Smooth muscle cell (in vitro differentiated cells): ENCODE measurements around the gene SELENOV. TPM values are rescaled to one million over a fixed set of nuclear protein-coding genes. Genes with fewer than 3 reads are reported as not detected.

Experiments used
- DNase-seq: peaks from one replicate; lab custom pipeline; 2025; ENCODE audit not compliant: unreplicated experiment; lab: John Stamatoyannopoulos, UW
- H2AFZ ChIP-seq: fragments of 200-600 bp; sonication (generic); 2 replicates; pipeline ENCODE4 v1.6.0; 2016; ENCODE audit warnings: antibody characterized with exemption, low read depth, mild to moderate bottlenecking
- H3F3A ChIP-seq: fragments of 200-600 bp; sonication (generic); 2 replicates; pipeline ENCODE4 v1.6.0; 2017; ENCODE audit warnings: antibody characterized with exemption, low read depth
- H3K27ac ChIP-seq: fragments of 200-600 bp; sonication (generic); 2 replicates; pipeline ENCODE4 v1.5.1; 2016; ENCODE audit warnings: low read depth, mild to moderate bottlenecking
- H3K27me3 ChIP-seq: fragments of 200-600 bp; sonication (generic); 2 replicates; pipeline ENCODE4 v1.6.1; 2016; ENCODE audit warnings: low read depth, mild to moderate bottlenecking
- H3K36me3 ChIP-seq: fragments of 200-600 bp; sonication (generic); 2 replicates; pipeline ENCODE4 v1.5.1; 2016; ENCODE audit warnings: low read depth
- H3K4me1 ChIP-seq: fragments of 200-600 bp; sonication (generic); 2 replicates; pipeline ENCODE4 v1.5.1; 2016; ENCODE audit warnings: low read depth
- H3K4me2 ChIP-seq: fragments of 200-600 bp; sonication (generic); 2 replicates; pipeline ENCODE4 v1.6.0; 2016; ENCODE audit warnings: mild to moderate bottlenecking
- H3K4me3 ChIP-seq: fragments of 200-600 bp; sonication (generic); 2 replicates; pipeline ENCODE4 v1.5.1; 2016; ENCODE audit warnings: mild to moderate bottlenecking
- H3K79me2 ChIP-seq: fragments of 200-600 bp; sonication (generic); 2 replicates; pipeline ENCODE4 v1.6.0; 2016; ENCODE audit warnings: low read depth, mild to moderate bottlenecking
- H3K9ac ChIP-seq: fragments of 200-600 bp; sonication (generic); 2 replicates; pipeline ENCODE4 v1.6.0; 2016; ENCODE audit warnings: low read depth
- H3K9me3 ChIP-seq: fragments of 200-600 bp; sonication (generic); replicated peaks from 2 replicates; pipeline ENCODE4 v1.5.1; 2016; ENCODE audit warnings: low read depth
- H4K20me1 ChIP-seq: fragments of 200-600 bp; sonication (generic); 2 replicates; pipeline ENCODE4 v1.6.0; 2016; ENCODE audit warnings: low read depth
- WGBS: methylation state at CpG from one replicate; pipeline ENCODE4 v1.1.7; 2016; ENCODE audit warnings: low lambda C conversion rate; 5-methylcytosine and 5-hydroxymethylcytosine counted together
- polyA plus RNA-seq: library from polyadenylated mRNA; unstranded; fragments of >200 nt; fragmentation: Nextera tagmentation; extraction: Ambion mirVana; gene quantifications from 2 replicates; pipeline ENCODE4 v1.2.1, GENCODE V29; 2016
- total RNA-seq: library from RNA; depleted of rRNA; stranded (reverse); fragments of >200 nt; gene quantifications from 2 replicates; pipeline ENCODE4 v1.2.3, GENCODE V29; 2014
- TF ChIP-seq, protein P1 (sequence below): fragments of 200-600 bp; sonication (generic); IDR thresholded peaks from 2 replicates; pipeline ENCODE4 v1.5.1; 2017; ENCODE audit warnings: borderline replicate concordance, mild to moderate bottlenecking, antibody characterized with exemption; ENCODE audit not compliant: insufficient read depth, poor library complexity, severe bottlenecking

Gene SELENOV
- total and polyA plus RNA-seq, 2 experiments from 2014 or later, result not detected

DNA sequence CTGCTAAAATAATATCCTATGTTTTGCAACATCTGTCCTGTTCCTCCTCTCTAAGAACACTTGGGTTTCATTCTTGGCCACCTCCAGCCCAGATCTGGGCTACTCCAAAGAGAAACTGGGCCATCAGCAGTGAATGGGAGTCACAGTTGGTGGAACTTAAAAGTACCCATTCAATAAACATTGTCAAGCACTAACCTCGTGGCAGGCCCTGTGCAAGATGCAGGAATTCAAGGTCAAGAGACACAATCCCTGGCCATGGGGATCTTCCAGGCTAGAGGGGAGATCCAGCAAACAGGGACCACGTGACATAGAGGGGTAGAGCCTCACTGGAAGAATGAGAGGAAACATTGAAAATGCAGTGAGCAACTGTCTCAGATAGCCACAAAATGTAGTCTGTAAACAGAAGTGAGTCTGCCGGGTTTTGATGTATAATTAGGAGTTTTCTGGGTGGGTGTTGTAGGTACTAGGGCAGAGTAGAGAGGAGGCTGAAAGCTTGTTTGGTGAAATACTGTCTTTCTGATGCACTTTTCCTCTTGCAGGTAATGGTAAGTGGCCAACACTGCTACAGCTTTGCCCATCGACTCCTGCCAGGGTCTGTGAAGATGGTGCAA, 39.9 kb downstream of the SELENOV start:
- no peak overlapping the region for H3K4me3 ChIP-seq
- TF ChIP-seq, protein P1, sequence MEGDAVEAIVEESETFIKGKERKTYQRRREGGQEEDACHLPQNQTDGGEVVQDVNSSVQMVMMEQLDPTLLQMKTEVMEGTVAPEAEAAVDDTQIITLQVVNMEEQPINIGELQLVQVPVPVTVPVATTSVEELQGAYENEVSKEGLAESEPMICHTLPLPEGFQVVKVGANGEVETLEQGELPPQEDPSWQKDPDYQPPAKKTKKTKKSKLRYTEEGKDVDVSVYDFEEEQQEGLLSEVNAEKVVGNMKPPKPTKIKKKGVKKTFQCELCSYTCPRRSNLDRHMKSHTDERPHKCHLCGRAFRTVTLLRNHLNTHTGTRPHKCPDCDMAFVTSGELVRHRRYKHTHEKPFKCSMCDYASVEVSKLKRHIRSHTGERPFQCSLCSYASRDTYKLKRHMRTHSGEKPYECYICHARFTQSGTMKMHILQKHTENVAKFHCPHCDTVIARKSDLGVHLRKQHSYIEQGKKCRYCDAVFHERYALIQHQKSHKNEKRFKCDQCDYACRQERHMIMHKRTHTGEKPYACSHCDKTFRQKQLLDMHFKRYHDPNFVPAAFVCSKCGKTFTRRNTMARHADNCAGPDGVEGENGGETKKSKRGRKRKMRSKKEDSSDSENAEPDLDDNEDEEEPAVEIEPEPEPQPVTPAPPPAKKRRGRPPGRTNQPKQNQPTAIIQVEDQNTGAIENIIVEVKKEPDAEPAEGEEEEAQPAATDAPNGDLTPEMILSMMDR, result no peak
- H3K27ac ChIP-seq, result no peak overlapping the region
- H4K20me1 ChIP-seq, result no peaks in the 10 kb centered on the region
- no peaks in the 10 kb centered on the region for H3K27me3 ChIP-seq
- DNase-seq, result no peak
- no peak overlapping the region for H3K4me2 ChIP-seq
- H3K79me2 ChIP-seq, result no peaks in the 10 kb centered on the region
- H3K9me3 ChIP-seq, result no peaks in the 10 kb centered on the region
- 77% methylated on average over 4 of the region's 4 CpGs for WGBS
- no peak overlapping the region for H2AFZ ChIP-seq
- H3F3A ChIP-seq, result no peaks in the 10 kb centered on the region
- no peak overlapping the region for H3K9ac ChIP-seq
- H3K4me1 ChIP-seq, result no peaks in the 10 kb centered on the region
- H3K36me3 ChIP-seq, result no peaks in the 10 kb centered on the region

DNA sequence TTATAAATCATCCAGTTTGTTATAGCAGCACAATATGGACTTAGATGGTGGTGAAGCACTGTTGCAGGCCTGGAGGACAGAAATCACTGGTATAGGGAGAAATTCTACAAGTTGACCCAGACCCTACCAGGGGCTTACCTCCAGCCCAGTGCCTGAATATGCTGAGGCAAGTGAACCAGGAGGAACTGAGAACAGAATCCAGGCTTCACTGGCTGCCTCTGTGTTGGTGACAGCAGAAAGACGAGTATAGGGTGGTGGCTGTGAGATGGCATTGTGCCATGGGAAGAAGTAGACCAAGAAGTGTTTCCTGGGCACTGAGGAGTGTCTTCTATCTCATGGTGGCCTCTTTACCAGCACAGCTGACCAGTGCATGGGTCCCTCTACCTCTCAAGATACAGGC, 40.9 kb downstream of the SELENOV start:
- TF ChIP-seq, protein P1, result no peak
- 43% methylated on average over 1 of the region's 1 CpG for WGBS

DNA sequence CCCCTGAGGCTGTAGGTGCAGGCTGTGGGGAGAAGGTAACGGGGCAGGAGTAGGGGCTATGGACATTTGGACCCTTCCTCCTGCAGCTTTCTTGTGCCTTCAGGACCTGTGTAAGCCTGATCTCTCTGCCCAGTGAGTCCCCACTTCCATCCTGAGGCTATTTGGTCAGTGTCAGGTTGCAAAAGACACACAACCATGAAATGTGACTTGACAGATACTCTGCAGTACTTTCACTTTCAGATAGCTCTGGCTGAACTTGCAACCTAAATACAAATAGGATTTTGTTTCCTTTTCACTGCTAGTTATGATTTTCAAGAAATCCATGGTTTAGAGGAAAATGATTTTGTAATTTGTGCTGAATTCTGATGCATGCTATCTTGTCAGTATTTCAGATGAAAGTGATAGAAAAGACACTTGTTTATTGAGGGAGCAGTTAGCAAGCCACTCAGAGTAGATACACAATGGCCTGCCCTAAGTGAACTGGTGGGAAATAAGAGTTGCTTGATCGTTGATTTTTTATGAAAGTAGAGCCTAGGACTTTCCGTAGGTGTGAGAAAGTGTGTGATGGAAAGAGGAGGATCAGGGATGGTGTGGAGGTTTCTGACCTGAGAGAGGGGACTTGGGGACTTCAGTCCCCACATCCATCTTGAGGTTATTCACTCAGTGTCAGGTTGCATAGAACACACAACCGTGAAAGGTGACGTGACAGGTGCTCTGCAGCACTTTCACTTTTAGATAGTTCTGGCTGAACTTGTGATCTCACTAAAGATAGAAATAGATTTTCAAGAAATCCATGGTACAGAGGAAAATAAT, 43.1 kb downstream of the SELENOV start:
- no peaks in the 10 kb centered on the region for H3K79me2 ChIP-seq
- no peak overlapping the region for H3K4me3 ChIP-seq
- H3K9ac ChIP-seq, result no peak overlapping the region
- WGBS, result 82% methylated on average over 5 of the region's 5 CpGs
- no peaks in the 10 kb centered on the region for H3K36me3 ChIP-seq
- H3K9me3 ChIP-seq, result no peaks in the 10 kb centered on the region
- no peaks in the 10 kb centered on the region for H3K4me1 ChIP-seq
- H2AFZ ChIP-seq, result no peak overlapping the region
- TF ChIP-seq, protein P1, result no peak
- H3K27me3 ChIP-seq, result peaks cover 6% of the 10 kb centered on the region
- H3F3A ChIP-seq, result no peaks in the 10 kb centered on the region
- DNase-seq, result no peak
- H3K4me2 ChIP-seq, result no peak overlapping the region
- H3K27ac ChIP-seq, result no peak overlapping the region
- no peaks in the 10 kb centered on the region for H4K20me1 ChIP-seq

More for the DNA sequence above, 40.9 kb downstream of the SELENOV start:
- no peaks in the 10 kb centered on the region for H4K20me1 ChIP-seq
- H2AFZ ChIP-seq, result no peak overlapping the region
- no peaks in the 10 kb centered on the region for H3K79me2 ChIP-seq
- H3K9me3 ChIP-seq, result no peaks in the 10 kb centered on the region
- H3K27me3 ChIP-seq, result peaks cover under 1% of the 10 kb centered on the region
- H3F3A ChIP-seq, result no peaks in the 10 kb centered on the region
- H3K9ac ChIP-seq, result no peak overlapping the region
- no peaks in the 10 kb centered on the region for H3K36me3 ChIP-seq
- no peak overlapping the region for H3K4me2 ChIP-seq
- H3K4me1 ChIP-seq, result no peaks in the 10 kb centered on the region
- no peak overlapping the region for H3K4me3 ChIP-seq
- no peak for DNase-seq
- no peak overlapping the region for H3K27ac ChIP-seq
